ENCODE results near the gene WNT5A. TPM values are rescaled to one million over a fixed set of nuclear protein-coding genes. Genes with fewer than 3 reads are reported as not detected.
A peak's percentile ranks its signal among the peaks of the same experiment; 100 is the strongest.

Gene WNT5A
- total RNA-seq, 1 donor from 2014 or later, result 24.5 TPM

DNA sequence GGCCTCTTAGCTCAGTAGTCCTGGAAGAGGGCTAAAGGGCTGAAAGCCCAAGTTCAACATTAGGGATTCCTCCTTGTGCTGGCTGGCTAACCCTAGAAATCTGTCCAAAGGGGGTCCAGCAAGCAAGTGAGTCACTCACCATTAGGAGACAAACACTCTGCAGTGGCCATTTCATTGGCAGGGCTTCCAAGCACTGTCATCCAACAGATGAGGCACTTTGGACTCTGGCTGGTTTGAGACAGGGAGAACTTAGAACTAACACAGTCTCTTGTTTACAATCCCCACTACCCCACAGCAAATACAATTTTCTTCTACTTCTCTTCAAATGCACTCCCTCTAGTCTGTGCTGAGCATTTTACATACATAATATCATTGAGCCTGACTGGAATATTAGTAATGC lies 10.1 kb upstream of the WNT5A start:
- Histone ChIP-seq H3K4me1 (no peaks in the 10 kb centered on the region), H3K27ac (no peak overlapping the region), H3K27me3 (no peaks in the 10 kb centered on the region), H3K9me3 (no peaks in the 10 kb centered on the region), H3K4me3 (no peak overlapping the region), H3K36me3 (no peaks in the 10 kb centered on the region)
- intact Hi-C loops (cut with DNase I), result no loop called here
- TF ChIP-seq, protein P1, sequence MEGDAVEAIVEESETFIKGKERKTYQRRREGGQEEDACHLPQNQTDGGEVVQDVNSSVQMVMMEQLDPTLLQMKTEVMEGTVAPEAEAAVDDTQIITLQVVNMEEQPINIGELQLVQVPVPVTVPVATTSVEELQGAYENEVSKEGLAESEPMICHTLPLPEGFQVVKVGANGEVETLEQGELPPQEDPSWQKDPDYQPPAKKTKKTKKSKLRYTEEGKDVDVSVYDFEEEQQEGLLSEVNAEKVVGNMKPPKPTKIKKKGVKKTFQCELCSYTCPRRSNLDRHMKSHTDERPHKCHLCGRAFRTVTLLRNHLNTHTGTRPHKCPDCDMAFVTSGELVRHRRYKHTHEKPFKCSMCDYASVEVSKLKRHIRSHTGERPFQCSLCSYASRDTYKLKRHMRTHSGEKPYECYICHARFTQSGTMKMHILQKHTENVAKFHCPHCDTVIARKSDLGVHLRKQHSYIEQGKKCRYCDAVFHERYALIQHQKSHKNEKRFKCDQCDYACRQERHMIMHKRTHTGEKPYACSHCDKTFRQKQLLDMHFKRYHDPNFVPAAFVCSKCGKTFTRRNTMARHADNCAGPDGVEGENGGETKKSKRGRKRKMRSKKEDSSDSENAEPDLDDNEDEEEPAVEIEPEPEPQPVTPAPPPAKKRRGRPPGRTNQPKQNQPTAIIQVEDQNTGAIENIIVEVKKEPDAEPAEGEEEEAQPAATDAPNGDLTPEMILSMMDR (IDR thresholded peaks at IDR 0.05), result no peak
- no peak for DNase-seq
- no peak for ATAC-seq

DNA sequence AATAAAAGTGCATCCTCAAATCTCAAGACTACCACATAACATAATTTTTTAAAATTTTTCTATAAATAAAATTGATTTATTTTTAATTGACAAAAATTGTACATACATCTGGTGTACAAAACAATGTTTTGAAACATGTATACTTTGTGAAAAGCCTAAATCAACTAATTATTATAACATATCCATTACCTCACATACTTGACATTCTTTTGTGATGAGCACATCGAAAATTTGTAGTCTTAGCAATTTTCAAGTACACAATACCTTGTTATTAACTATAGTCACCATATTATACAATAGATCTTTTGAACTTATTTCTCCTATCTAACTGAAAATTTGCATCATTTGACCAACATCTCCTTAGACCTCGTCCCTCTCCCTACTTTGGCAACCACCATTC lies 7.9 kb upstream of the WNT5A start:
- intact Hi-C loops (cut with DNase I), result no loop called here
- no peak for ATAC-seq

DNA sequence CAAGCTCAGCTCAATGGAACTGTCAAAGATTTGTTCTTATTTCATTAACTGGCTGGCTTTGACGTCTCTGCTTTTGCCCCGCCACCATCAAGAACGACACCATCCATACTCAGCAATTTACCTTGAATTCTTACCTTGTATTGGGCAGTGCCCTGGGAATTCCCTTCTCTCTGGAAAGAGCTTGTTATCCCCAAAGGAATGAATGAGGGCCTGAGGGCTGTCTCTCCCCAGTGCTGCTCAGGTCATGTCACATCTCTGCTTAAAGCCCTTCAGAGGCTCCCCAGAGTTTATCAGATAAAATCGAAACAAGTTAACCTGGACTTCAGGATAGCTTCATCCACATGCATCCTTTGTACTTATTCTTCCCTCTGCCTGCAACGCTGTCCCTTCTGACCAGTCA lies 5.9 kb upstream of the WNT5A start:
- TF ChIP-seq, protein P1 (IDR thresholded peaks at IDR 0.05), result no peak
- Histone ChIP-seq H3K4me3 (no peak overlapping the region), H3K27ac (no peak overlapping the region), H3K4me1 (peaks cover 3% of the 10 kb centered on the region), H3K36me3 (no peaks in the 10 kb centered on the region), H3K27me3 (peaks cover 16% of the 10 kb centered on the region), H3K9me3 (no peaks in the 10 kb centered on the region)
- ATAC-seq, result no peak
- DNase-seq, result no peak
- intact Hi-C loops (cut with DNase I), result no loop called here

More for the DNA sequence above, 7.9 kb upstream of the WNT5A start:
- Histone ChIP-seq H3K4me1 (no peaks in the 10 kb centered on the region), H3K27ac (no peak overlapping the region), H3K9me3 (no peaks in the 10 kb centered on the region), H3K4me3 (no peak overlapping the region), H3K27me3 (no peaks in the 10 kb centered on the region), H3K36me3 (no peaks in the 10 kb centered on the region)
- no peak for DNase-seq
- TF ChIP-seq, protein P1 (IDR thresholded peaks at IDR 0.05), result no peak

- Histone ChIP-seq H3K9me3 (no peaks in the 10 kb centered on the region), H3K36me3 (no peaks in the 10 kb centered on the region), H3K27me3 (peaks cover 25% of the 10 kb centered on the region), H3K4me1 (peaks cover 3% of the 10 kb centered on the region), H3K27ac (no peak overlapping the region), H3K4me3 (no peak overlapping the region)
- ATAC-seq, result no peak
- TF ChIP-seq, protein P1 (IDR thresholded peaks at IDR 0.05), result no peak
- intact Hi-C loops (cut with DNase I), result no loop called here
- no peak for DNase-seq
These were observed 4.2 kb upstream of the WNT5A start for GRCh38 chr3:55491296-55491816.

DNA sequence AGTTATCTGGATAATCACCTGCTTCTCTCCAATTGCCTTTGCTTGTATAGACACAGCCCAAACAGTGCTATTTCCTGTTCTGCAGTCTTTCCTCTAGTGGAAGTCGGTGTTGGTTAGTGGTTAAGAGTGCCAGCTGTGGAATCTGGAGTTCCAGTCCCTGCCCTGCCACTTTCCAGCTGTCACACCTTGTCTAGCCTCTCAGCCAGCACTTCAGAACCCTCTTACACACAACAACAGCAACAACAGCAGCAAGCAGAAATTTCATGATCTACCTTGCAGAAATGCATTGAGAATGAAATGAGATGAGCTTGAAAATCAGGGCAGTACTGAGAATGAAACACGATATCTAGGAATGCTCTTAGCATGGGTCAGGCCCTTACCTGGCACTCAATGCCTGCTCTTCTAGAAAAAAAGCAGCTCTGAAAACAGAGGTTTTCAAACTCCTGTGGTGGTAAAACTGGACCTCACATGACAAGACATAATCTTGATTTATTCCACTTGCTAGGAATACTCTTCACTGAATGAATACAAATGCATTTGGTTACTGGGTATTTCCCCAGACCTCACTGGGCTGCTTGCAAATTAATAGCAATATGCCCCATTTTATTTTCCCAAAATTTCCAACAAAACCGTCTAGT lies 3.3 kb upstream of the WNT5A start:
- H3K9me3 ChIP-seq, result no peaks in the 10 kb centered on the region
- peaks cover 3% of the 10 kb centered on the region for H3K4me1 ChIP-seq
- ATAC-seq (peak; percentile 61), DNase-seq (no peak)
- H3K4me3 ChIP-seq, result no peak overlapping the region
- H3K27me3 ChIP-seq, result peaks cover 29% of the 10 kb centered on the region
- no peak overlapping the region for H3K27ac ChIP-seq
- TF ChIP-seq, protein P1 (IDR thresholded peaks at IDR 0.05), result no peak
- H3K36me3 ChIP-seq, result no peaks in the 10 kb centered on the region
- intact Hi-C loops (cut with DNase I), result no loop called here

DNA sequence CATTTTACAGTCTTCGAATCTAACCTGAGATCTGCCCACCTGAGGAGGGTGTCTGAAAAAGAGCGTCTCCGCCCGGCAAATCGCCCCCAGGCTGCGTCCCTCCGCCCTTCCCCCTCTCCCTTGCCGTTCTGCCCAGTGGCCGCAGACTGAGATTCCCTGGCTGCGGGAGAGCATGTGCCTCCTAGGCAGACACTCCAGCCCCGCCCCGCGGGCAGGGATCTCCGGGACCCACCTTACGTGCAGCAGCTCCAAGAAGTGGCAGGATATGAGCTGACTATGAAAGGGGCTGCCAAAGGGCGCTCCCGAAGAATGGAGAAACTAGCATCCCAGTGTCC lies 2.7 kb upstream of the WNT5A start:
- DNase-seq, result peak; percentile 74
- peaks cover 3% of the 10 kb centered on the region for H3K4me1 ChIP-seq
- H3K9me3 ChIP-seq, result no peaks in the 10 kb centered on the region
- ATAC-seq, result no peak
- peak overlapping the region; percentile 15 for H3K4me3 ChIP-seq
- intact Hi-C loops (cut with DNase I), result no loop called here
- no peak overlapping the region for H3K27ac ChIP-seq
- TF ChIP-seq, protein P1 (IDR thresholded peaks at IDR 0.05), result no peak
- peaks cover 29% of the 10 kb centered on the region for H3K27me3 ChIP-seq
- H3K36me3 ChIP-seq, result no peaks in the 10 kb centered on the region

All from upper lobe of right lung (tissue), 1 donor.